Tibial nerve (tissue), 4 donors: ENCODE measurements around the gene PSME3IP1. TPM values are rescaled to one million over a fixed set of nuclear protein-coding genes. Genes with fewer than 3 reads are reported as not detected.

Experiments used
- DNase-seq, 2 donors: peaks; one replicate each; pipeline ENCODE4 v3.0.0-alpha.2; 2019; ENCODE audit warnings: low spot score in 2 of 2
- H3K27ac ChIP-seq, 4 donors: fragments of 200-600 bp; sonication (generic) in 3 of 4; one replicate each; pipeline ENCODE4 v1.5.1; 2017 to 2019; ENCODE audit warnings: mild to moderate bottlenecking in 1 of 4
- H3K27me3 ChIP-seq, 2 donors: fragments of 200-600 bp; sonication (generic) in 1 of 2; one replicate each; pipeline versions ENCODE4 v1.5.1 to v1.6.0; 2017 to 2019
- H3K36me3 ChIP-seq, 3 donors: fragments of 200-600 bp; sonication (generic); one replicate each; pipeline ENCODE4 v1.5.1; 2018 to 2019
- H3K4me1 ChIP-seq, 4 donors: fragments of 200-600 bp; sonication (generic) in 3 of 4; one replicate each; pipeline ENCODE4 v1.5.1; 2017 to 2019
- H3K4me3 ChIP-seq, 4 donors: fragments of 200-600 bp; sonication (generic) in 3 of 4; one replicate each; pipeline ENCODE4 v1.5.1; 2017 to 2019; ENCODE audit warnings: mild to moderate bottlenecking in 1 of 4, moderate library complexity in 1 of 4
- H3K9me3 ChIP-seq, 4 donors: fragments of 200-600 bp; sonication (generic) in 3 of 4; one replicate each; pipeline ENCODE4 v1.5.1; 2017 to 2019
- CTCF ChIP-seq, 5 experiments: fragments of 200-600 bp in 3 of 5; fragments of 450-650 bp in 2 of 5; sonication (generic) in 3 of 5; IDR thresholded peaks; one replicate each; pipeline ENCODE4 v1.5.1; 2016 to 2019; ENCODE audit warnings: antibody characterized with exemption in 5 of 5, mild to moderate bottlenecking in 3 of 5, moderate library complexity in 2 of 5
- EP300 ChIP-seq, 2 donors: sonication (generic); formaldehyde crosslinking; IDR thresholded peaks; one replicate each; pipeline ENCODE4 v1.6.1; 2017; ENCODE audit warnings: antibody characterized with exemption in 2 of 2, mild to moderate bottlenecking in 1 of 2
- POLR2A ChIP-seq, 2 donors: fragments of 450-650 bp; IDR thresholded peaks; one replicate each; pipeline ENCODE4 v1.6.1; 2017; ENCODE audit warnings: antibody characterized with exemption in 2 of 2, mild to moderate bottlenecking in 2 of 2, moderate library complexity in 2 of 2
- WGBS, 2 donors: methylation state at CpG; one replicate each; pipeline ENCODE4 v1.1.5; 2018; 5-methylcytosine and 5-hydroxymethylcytosine counted together
- total RNA-seq, 4 donors: library from RNA; depleted of rRNA; stranded (reverse); fragments of >200 nt; gene quantifications; one replicate each; pipeline ENCODE4 v1.1.0, GENCODE V29; 2016

PSME3IP1 gene
- total RNA-seq, 4 donors from 2014 or later = 58.4 to 100 (median 69.7) TPM

- Histone ChIP-seq H3K4me3 (no peak overlapping the region), H3K36me3 (peaks cover 0 to 82% (median 0%) of the 10 kb centered on the region in 3 donors), H3K27me3 (no peaks in the 10 kb centered on the region), H3K9me3 (no peaks in the 10 kb centered on the region), H3K27ac (no peak overlapping the region), H3K4me1 (peaks cover 0 to 22% (median 11%) of the 10 kb centered on the region in 4 donors)
- WGBS, 2 donors = 93 to 100% methylated on average over 2 of the region's 2 CpGs
- no peak for DNase-seq
- TF ChIP-seq POLR2A (IDR thresholded peaks at IDR 0.05) = no peak
These were observed 67.3 kb downstream of the PSME3IP1 start for GRCh38 chr16:57118461-57119084.

GRCh38 chr16:57115514-57116182 is 70.2 kb downstream of the PSME3IP1 start:
- peaks cover 0 to 45% (median 24%) of the 10 kb centered on the region in 4 donors for H3K4me1 ChIP-seq
- peak overlapping the region; percentile 31 to 83 (median 78) for H3K27ac ChIP-seq
- H3K36me3 ChIP-seq = peaks cover 0 to 56% (median 0%) of the 10 kb centered on the region in 3 donors
- DNase-seq = peak in 1 of 2 donors; percentile 36
- no peaks in the 10 kb centered on the region for H3K27me3 ChIP-seq
- 17 to 29% methylated on average over 13 to 25 of the region's 25 CpGs for WGBS, 2 donors
- H3K4me3 ChIP-seq = no peak overlapping the region
- TF ChIP-seq CTCF (IDR thresholded peaks at IDR 0.05) (no peak), EP300 (IDR thresholded peaks at IDR 0.05) (peak in 1 of 2 donors; percentile 50)
- no peaks in the 10 kb centered on the region for H3K9me3 ChIP-seq

GRCh38 chr16:57115168-57115513 is 70.7 kb downstream of the PSME3IP1 start:
- DNase-seq = no peak
- TF ChIP-seq EP300 (IDR thresholded peaks at IDR 0.05) (no peak), CTCF (IDR thresholded peaks at IDR 0.05) (no peak), POLR2A (IDR thresholded peaks at IDR 0.05) (no peak)
- peak overlapping the region; percentile 54 to 83 (median 78) for H3K27ac ChIP-seq
- 53 to 59% methylated on average over 10 of the region's 10 CpGs for WGBS, 2 donors
- no peak overlapping the region for H3K4me3 ChIP-seq
- peaks cover 0 to 45% (median 24%) of the 10 kb centered on the region in 4 donors for H3K4me1 ChIP-seq
- H3K27me3 ChIP-seq = no peaks in the 10 kb centered on the region
- H3K36me3 ChIP-seq = peaks cover 0 to 51% (median 0%) of the 10 kb centered on the region in 3 donors
- no peaks in the 10 kb centered on the region for H3K9me3 ChIP-seq

GRCh38 chr16:57113664-57114063 is 72.2 kb downstream of the PSME3IP1 start:
- no peak overlapping the region for H3K4me3 ChIP-seq
- peak overlapping the region in 2 of 4 donors; percentile 67 to 84 for H3K27ac ChIP-seq
- no peaks in the 10 kb centered on the region for H3K9me3 ChIP-seq
- H3K27me3 ChIP-seq = no peaks in the 10 kb centered on the region
- TF ChIP-seq EP300 (IDR thresholded peaks at IDR 0.05) (no peak), POLR2A (IDR thresholded peaks at IDR 0.05) (no peak), CTCF (IDR thresholded peaks at IDR 0.05) (no peak)
- peaks cover 0 to 48% (median 24%) of the 10 kb centered on the region in 4 donors for H3K4me1 ChIP-seq
- no peak for DNase-seq
- WGBS, 2 donors = 91 to 97% methylated on average over 4 to 5 of the region's 5 CpGs
- peaks cover 0 to 36% (median 0%) of the 10 kb centered on the region in 3 donors for H3K36me3 ChIP-seq

GRCh38 chr16:57113042-57113453 is 72.8 kb downstream of the PSME3IP1 start:
- 74 to 76% methylated on average over 12 to 14 of the region's 14 CpGs for WGBS, 2 donors
- Histone ChIP-seq H3K9me3 (no peaks in the 10 kb centered on the region), H3K27ac (peak overlapping the region in 3 of 4 donors; percentile 1 to 84 (median 67)), H3K4me3 (no peak overlapping the region), H3K36me3 (peaks cover 0 to 31% (median 0%) of the 10 kb centered on the region in 3 donors), H3K4me1 (peaks cover 0 to 54% (median 24%) of the 10 kb centered on the region in 4 donors), H3K27me3 (no peaks in the 10 kb centered on the region)
- no peak for DNase-seq
- no peak for TF ChIP-seq EP300 (IDR thresholded peaks at IDR 0.05)
- no peak for TF ChIP-seq POLR2A (IDR thresholded peaks at IDR 0.05)
- TF ChIP-seq CTCF (IDR thresholded peaks at IDR 0.05) = no peak
